Activated CD4-positive, alpha-beta T cell treated with anti-CD3 and anti-CD28 coated beads for 36 hours (primary cell): Measurements from ENCODE around the gene MCTP1. TPM values are rescaled to one million over a fixed set of nuclear protein-coding genes. Genes with fewer than 3 reads are reported as not detected.

Experiments used
- ATAC-seq: fragments of 200-7000 bp; cut with Tn5 transposase; one replicate; pipeline ENCODE4 v1.10.0; 2021; ENCODE audit warnings: mild to moderate bottlenecking, moderate library complexity
- CTCF ChIA-PET: fragments of 350-600 bp; sonication (Branson Sonifier 250); formaldehyde crosslinking; loops from one replicate; lab custom pipeline; 2021; ENCODE audit warnings: antibody characterized with exemption; lab: Charles Lee
- POLR2A ChIA-PET: fragments of 350-600 bp; sonication (Branson Sonifier 250); formaldehyde crosslinking; loops from one replicate; lab custom pipeline; 2021; ENCODE audit warnings: antibody characterized with exemption, inconsistent platforms; lab: Charles Lee
- DNase-seq: peaks from one replicate; pipeline ENCODE4 v3.0.0-alpha.2; 2020
- H3K27ac Mint-ChIP-seq: one replicate; pipeline ENCODE4 v1.8.0; 2021; ENCODE audit warnings: mixed read lengths
- H3K27me3 Mint-ChIP-seq: one replicate; pipeline ENCODE4 v1.8.0; 2021; ENCODE audit warnings: mixed read lengths
- H3K36me3 Mint-ChIP-seq: one replicate; pipeline ENCODE4 v1.8.0; 2021; ENCODE audit warnings: low read depth, mixed read lengths
- H3K4me1 Mint-ChIP-seq: one replicate; pipeline ENCODE4 v1.8.0; 2021; ENCODE audit warnings: mixed read lengths
- H3K4me3 Mint-ChIP-seq: one replicate; pipeline ENCODE4 v1.8.0; 2021; ENCODE audit warnings: mild to moderate bottlenecking, moderate library complexity, mixed read lengths
- H3K9me3 Mint-ChIP-seq: one replicate; pipeline ENCODE4 v1.8.0; 2021; ENCODE audit warnings: low read depth, mixed read lengths
- intact Hi-C, 2 experiments: fragments of 100-400 bp; cut with DNase I in 1 of 2; cut with micrococcal nuclease in 1 of 2; formaldehyde crosslinking; loops; one replicate each; pipeline versions ENCODE4 v1.14.2 to v1.15.1; 2022 to 2024; cut with DNase I, micrococcal nuclease
- total RNA-seq, 2 experiments: library from RNA; stranded (reverse); gene quantifications; one replicate each; pipeline ENCODE4 v1.2.3, GENCODE V29; 2021

MCTP1 gene
- total RNA-seq, 2 experiments from 2014 or later, result 0.32 to 0.53 TPM

DNA sequence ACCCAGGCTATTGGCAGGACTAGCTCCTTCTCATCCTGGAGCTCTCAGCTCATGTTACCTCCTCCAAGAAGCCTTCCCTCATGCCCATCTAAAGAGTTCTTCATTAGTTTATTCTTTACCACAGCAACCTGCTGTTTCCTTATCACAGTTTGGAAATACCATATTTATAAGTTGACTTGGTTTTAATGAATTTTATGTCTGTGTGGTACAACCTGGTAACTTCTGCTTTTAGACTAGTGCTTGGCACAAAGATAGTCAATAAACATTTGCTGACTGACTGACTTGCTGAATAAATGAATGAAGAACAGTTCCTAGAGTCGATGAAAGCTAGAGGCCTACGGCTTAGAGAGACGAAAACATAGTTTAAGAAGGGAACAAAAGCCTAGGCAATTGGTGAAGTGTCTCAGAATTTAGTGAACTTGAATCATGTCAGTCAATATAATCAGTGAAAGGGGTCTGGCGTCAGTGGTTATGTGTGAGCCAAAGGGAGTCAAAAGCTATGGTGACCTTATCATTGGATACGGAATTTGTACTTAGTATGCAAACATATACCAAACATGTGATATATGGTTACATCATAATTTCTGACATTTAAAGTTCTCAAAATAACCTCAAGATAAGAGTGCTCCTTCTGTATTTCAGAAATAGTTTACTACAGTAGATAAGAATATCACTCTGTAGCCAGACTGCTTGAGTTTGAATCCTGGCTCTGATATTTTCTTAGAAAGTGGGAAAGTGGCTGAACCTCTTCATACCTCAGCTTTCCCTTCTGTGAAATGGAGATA is 239.5 kb downstream of the MCTP1 start:
- ATAC-seq, result no peak
- POLR2A ChIA-PET, result no interaction called here
- intact Hi-C loops, result no loop called here
- no peak for DNase-seq
- H3K27me3 Mint-ChIP-seq, result no peaks in the 10 kb centered on the region
- no peaks in the 10 kb centered on the region for H3K9me3 Mint-ChIP-seq
- H3K4me1 Mint-ChIP-seq, result no peaks in the 10 kb centered on the region
- H3K27ac Mint-ChIP-seq, result no peak overlapping the region
- no peak overlapping the region for H3K4me3 Mint-ChIP-seq
- CTCF ChIA-PET, result interaction anchor here (0.6 kb wide), 1 partner anchor 91 kb away, joined by 3 read pairs; no protein-coding TSS in a partner anchor
- H3K36me3 Mint-ChIP-seq, result no peaks in the 10 kb centered on the region

DNA sequence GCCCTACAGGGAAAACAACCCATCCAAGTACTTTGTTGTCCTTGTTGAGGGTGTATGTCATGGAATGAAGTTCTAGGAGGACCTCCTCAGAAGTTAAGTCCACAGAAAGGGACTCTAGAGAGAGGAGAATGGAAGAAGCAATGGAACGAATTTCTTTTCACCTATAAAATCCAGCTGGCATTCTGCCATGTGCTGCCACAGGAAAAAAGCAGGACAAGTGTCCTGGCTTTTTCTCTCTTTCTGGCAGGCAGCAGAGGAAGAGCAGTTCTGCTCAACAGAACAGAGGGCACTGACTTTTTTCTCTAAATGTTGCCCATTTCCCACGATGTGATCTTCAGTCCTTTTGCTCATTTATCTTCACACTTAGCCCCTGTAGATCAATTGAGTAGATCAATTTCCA is 240.8 kb downstream of the MCTP1 start:
- Mint-ChIP-seq H3K27me3 (no peaks in the 10 kb centered on the region), H3K4me1 (no peaks in the 10 kb centered on the region), H3K36me3 (no peaks in the 10 kb centered on the region), H3K9me3 (no peaks in the 10 kb centered on the region), H3K27ac (no peak overlapping the region), H3K4me3 (no peak overlapping the region)
- CTCF ChIA-PET, result interaction anchor here (0.6 kb wide), 1 partner anchor 132 kb away, joined by 3 read pairs; no protein-coding TSS in a partner anchor
- no peak for DNase-seq
- POLR2A ChIA-PET, result no interaction called here
- intact Hi-C loops, result no loop called here
- no peak for ATAC-seq

DNA sequence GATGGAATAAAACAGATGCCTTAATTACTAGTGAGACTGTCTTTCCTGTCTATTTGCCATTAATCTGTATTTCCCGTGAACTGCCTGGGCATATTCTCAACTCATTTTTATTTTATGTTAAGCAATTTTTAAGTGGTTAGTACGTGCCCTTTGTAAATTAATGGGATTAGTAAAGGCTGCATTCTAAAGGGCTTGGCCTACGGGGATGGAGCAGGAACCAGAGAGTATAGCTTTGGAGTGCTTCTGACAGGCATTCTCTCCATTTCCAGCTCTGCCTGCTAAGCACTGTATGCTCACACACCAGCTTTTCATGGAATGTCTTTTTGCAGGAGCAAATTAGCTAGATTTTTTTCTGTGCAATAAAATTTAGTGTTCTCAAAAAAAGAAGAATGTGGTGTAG is 241.2 kb downstream of the MCTP1 start:
- H3K36me3 Mint-ChIP-seq, result no peaks in the 10 kb centered on the region
- ATAC-seq (no peak), DNase-seq (no peak)
- no peaks in the 10 kb centered on the region for H3K27me3 Mint-ChIP-seq
- H3K27ac Mint-ChIP-seq, result no peak overlapping the region
- H3K9me3 Mint-ChIP-seq, result no peaks in the 10 kb centered on the region
- ChIA-PET CTCF (no interaction called here), POLR2A (no interaction called here)
- intact Hi-C loops, result no loop called here
- H3K4me1 Mint-ChIP-seq, result no peaks in the 10 kb centered on the region
- no peak overlapping the region for H3K4me3 Mint-ChIP-seq

DNA sequence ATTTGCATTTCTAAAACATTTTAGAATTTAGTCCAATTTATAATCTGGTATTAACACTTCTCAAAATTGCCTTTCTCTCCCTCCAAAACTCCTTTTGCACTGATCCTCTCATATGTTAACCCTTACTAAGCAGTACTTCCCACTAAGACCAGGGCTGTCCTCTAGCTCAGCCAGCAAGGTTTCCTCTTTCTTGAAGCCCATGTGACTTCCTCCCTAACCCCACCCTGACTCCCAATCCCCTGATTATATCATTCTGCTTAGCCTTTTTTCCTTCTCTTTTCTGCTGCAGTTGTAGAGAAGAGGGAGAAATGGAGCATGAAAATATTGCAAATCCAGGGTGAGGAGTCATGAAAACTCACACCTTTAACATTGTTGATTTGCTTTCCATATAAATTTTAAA is 241.7 kb downstream of the MCTP1 start:
- no peaks in the 10 kb centered on the region for H3K36me3 Mint-ChIP-seq
- ChIA-PET CTCF (interaction anchor here (0.8 kb wide), 1 partner anchor 10 kb away, joined by 3 read pairs; no protein-coding TSS in a partner anchor), POLR2A (no interaction called here)
- DNase-seq (no peak), ATAC-seq (no peak)
- no peaks in the 10 kb centered on the region for H3K4me1 Mint-ChIP-seq
- intact Hi-C loops, result no loop called here
- no peaks in the 10 kb centered on the region for H3K27me3 Mint-ChIP-seq
- no peak overlapping the region for H3K4me3 Mint-ChIP-seq
- H3K27ac Mint-ChIP-seq, result no peak overlapping the region
- H3K9me3 Mint-ChIP-seq, result no peaks in the 10 kb centered on the region

DNA sequence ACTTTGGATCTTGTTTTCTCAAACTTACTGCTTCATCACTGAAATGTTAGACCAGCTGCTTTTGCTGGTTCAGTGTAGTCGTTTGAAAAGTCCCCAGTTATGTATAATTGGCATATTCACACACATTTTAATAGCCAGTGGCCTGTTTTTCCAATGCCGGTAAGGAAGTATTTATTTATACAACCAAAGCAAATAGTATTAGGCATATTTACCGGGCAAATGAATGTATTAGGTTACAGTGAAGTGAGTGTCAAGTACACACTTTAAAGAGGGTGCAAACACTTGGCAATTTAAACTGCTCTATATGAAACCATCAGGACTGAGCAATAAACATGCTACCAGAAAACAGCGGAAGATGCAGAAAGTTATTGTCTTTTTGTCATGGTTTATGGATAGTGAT is 242.9 kb downstream of the MCTP1 start:
- Mint-ChIP-seq H3K36me3 (no peaks in the 10 kb centered on the region), H3K4me1 (no peaks in the 10 kb centered on the region), H3K9me3 (peaks cover 2% of the 10 kb centered on the region), H3K4me3 (no peak overlapping the region), H3K27ac (no peak overlapping the region), H3K27me3 (no peaks in the 10 kb centered on the region)
- DNase-seq (no peak), ATAC-seq (no peak)
- intact Hi-C loops, result no loop called here
- ChIA-PET CTCF (interaction anchor here (1.2 to 1.6 kb wide), 3 partner anchors 14 to 74 kb away, joined by 3 to 5 read pairs (median 4); no protein-coding TSS in a partner anchor), POLR2A (no interaction called here)

DNA sequence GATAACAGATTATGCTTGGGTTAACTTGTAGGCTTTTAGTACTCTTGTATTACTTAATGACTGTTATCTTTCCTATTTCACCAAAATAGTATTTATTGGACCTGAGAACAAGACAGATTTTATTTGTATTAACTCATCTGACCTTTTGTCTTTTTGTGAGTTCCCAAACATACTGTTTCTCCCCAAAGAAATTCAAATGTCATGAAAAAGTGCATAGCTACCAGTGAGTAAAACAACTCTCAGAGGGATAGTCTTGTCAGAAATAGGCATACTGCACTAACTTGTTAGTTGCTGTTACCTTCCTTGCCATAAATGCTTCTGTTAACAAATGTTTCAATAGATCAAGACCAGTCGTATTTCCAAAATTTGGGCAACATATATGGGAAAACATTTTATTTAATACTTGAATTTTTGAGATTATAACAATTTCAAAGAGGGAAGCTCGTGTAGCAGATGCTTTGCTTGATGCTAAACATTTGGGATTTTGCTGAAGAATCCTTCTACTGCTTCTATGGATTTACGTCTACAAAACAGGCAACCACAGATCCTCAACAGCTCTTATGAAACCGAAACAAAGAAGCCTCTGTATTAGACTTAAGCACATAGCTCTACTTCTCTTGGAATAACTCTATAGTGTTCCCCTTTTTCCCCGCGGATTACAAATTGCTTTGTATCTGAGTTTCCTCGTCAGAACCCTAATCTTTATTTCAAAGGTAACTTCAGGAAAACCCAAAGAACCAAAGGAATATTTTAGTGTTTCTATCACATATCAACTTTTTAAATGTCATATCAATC is 248.8 kb downstream of the MCTP1 start:
- ATAC-seq, result no peak
- Mint-ChIP-seq H3K27me3 (no peaks in the 10 kb centered on the region), H3K9me3 (peaks cover 3% of the 10 kb centered on the region), H3K27ac (no peak overlapping the region), H3K4me1 (no peaks in the 10 kb centered on the region), H3K4me3 (no peak overlapping the region), H3K36me3 (no peaks in the 10 kb centered on the region)
- intact Hi-C loops, result no loop called here
- ChIA-PET CTCF (no interaction called here), POLR2A (no interaction called here)
- no peak for DNase-seq

DNA sequence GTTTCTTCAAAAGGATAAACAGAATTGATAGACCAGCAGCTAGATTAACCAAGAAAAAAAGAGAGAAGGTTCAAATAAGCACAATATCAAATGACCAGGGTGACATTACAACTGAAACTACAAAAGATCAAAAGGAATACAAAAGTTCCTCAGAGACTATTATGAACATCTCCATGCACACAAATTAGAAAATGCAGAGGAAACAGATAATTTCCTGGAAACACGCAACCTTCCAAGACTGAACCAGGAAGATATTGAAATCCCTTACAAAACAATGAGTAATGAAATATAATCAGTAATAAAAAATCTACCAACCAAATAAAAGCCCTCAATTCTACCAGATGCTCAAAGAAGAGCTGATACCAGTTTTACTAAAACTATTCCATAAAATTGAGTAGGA is 252.1 kb downstream of the MCTP1 start:
- H3K4me3 Mint-ChIP-seq, result no peak overlapping the region

DNA sequence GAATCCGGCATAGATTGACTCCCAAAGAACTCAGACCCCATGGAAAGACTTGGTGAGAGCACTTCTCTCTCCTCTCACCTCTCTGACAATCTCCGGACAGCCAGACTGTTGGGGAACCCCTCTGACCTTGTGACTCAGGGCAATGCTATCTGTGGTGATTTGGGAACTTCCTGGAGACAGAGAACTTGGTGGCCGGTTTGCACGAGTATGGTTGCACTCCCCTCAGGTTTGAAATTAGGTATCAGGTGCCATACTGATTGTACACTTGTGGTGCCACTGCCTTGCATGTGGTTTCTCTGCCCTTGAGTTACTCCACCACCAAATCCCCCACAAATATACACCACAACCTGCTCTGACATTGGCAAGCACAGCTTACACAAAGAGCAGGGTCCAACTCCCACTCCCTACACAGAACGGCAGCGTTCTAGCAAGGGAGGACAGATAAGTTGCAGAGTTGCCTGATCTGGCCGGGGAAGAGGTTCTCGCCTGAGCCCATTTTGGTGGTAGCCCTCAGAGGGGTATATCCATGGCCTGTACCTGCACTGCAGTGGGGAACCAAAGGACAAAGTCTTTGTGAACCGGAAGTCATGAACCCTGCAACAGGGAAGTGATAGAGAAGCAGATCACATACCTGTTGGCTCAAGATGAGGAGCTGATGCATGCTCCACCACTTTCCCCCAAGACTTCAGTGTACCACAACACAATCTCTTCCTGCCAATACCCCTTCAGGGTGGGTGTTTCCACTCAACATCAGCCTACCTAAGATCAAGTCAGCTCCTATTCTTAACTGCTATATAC is 255.1 kb downstream of the MCTP1 start:
- H3K4me3 Mint-ChIP-seq, result no peak overlapping the region
- peaks cover 2% of the 10 kb centered on the region for H3K9me3 Mint-ChIP-seq
- DNase-seq, result no peak
- POLR2A ChIA-PET, result no interaction called here
- CTCF ChIA-PET, result no interaction called here
- ATAC-seq, result no peak
- intact Hi-C loops, result no loop called here
- H3K27ac Mint-ChIP-seq, result no peak overlapping the region
- no peaks in the 10 kb centered on the region for H3K36me3 Mint-ChIP-seq
- H3K4me1 Mint-ChIP-seq, result peaks cover 13% of the 10 kb centered on the region
- H3K27me3 Mint-ChIP-seq, result no peaks in the 10 kb centered on the region

More for the DNA sequence above, 252.1 kb downstream of the MCTP1 start:
- no peak overlapping the region for H3K27ac Mint-ChIP-seq
- peaks cover 3% of the 10 kb centered on the region for H3K9me3 Mint-ChIP-seq
- H3K4me1 Mint-ChIP-seq, result peaks cover 2% of the 10 kb centered on the region
- H3K36me3 Mint-ChIP-seq, result no peaks in the 10 kb centered on the region
- H3K27me3 Mint-ChIP-seq, result no peaks in the 10 kb centered on the region
- no peak for ATAC-seq
- ChIA-PET POLR2A (no interaction called here), CTCF (no interaction called here)
- intact Hi-C loops, result no loop called here
- DNase-seq, result no peak

DNA sequence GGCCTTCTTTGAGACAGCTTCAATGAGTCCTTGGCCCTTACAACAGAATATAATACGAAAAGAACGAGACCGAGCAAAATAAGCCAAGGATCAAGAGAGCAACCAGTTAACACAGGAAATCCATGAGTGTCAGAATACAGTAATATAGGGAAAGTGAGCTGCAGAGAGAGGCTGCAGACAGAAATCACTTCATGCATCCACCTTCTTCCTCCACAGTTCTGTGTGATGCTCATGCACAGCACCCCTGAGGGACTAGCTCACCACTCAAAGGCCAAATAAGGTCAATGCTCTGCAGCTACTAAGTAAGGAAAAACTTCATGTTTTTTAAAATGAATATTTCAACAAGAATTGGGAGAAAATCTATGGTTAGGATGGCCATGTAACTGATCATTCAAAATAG is 257.1 kb downstream of the MCTP1 start:
- CTCF ChIA-PET, result interaction anchor here (0.7 kb wide), 1 partner anchor 14 kb away, joined by 4 read pairs; no protein-coding TSS in a partner anchor
- no peaks in the 10 kb centered on the region for H3K36me3 Mint-ChIP-seq
- H3K4me3 Mint-ChIP-seq, result no peak overlapping the region
- DNase-seq, result no peak
- peaks cover 20% of the 10 kb centered on the region for H3K4me1 Mint-ChIP-seq
- no peaks in the 10 kb centered on the region for H3K27me3 Mint-ChIP-seq
- H3K9me3 Mint-ChIP-seq, result peaks cover 2% of the 10 kb centered on the region
- no peak overlapping the region for H3K27ac Mint-ChIP-seq
- peak; percentile 69 for ATAC-seq
- POLR2A ChIA-PET, result interaction anchor here (0.5 to 0.6 kb wide), 2 partner anchors 380 to 619 kb away, joined by 3 to 5 read pairs; no protein-coding TSS in a partner anchor
- intact Hi-C loops, result no loop called here

DNA sequence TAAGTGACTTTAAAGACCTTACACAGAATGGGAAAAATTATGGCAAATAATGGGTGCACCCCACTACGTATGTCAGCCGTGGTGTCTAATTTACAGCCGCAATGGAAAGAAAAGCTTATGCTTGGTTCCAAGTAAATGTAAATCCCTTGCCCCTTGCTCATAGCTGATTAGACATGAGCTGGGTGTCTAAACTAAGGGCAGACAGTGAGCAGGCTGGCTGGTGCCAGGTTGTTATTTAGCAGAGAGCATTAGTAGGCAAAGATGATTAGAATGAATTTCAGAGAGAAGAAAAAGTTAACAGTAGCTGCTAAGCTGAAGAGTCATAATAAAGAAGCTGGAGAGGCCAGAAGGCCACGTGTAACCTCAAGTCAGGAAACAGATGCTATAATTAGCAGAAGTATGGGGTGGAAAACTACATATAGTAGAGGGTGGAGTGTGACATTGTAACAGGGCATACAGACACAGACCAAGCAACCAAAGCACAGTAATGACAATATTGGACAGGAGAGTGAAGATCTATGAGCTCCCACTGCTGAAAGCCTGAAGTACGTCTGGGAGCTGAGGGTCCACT is 257.7 kb downstream of the MCTP1 start:
- no peak overlapping the region for H3K4me3 Mint-ChIP-seq
- H3K9me3 Mint-ChIP-seq, result peaks cover 2% of the 10 kb centered on the region
- no peak for DNase-seq
- H3K27ac Mint-ChIP-seq, result no peak overlapping the region
- peak; percentile 40 for ATAC-seq
- POLR2A ChIA-PET, result interaction anchor here (0.6 kb wide), 1 partner anchor 381 kb away, joined by 3 read pairs; no protein-coding TSS in a partner anchor
- peaks cover 22% of the 10 kb centered on the region for H3K4me1 Mint-ChIP-seq
- CTCF ChIA-PET, result interaction anchor here (0.7 kb wide), 1 partner anchor 14 kb away, joined by 4 read pairs; no protein-coding TSS in a partner anchor
- no peaks in the 10 kb centered on the region for H3K36me3 Mint-ChIP-seq
- intact Hi-C loops, result no loop called here
- H3K27me3 Mint-ChIP-seq, result no peaks in the 10 kb centered on the region

DNA sequence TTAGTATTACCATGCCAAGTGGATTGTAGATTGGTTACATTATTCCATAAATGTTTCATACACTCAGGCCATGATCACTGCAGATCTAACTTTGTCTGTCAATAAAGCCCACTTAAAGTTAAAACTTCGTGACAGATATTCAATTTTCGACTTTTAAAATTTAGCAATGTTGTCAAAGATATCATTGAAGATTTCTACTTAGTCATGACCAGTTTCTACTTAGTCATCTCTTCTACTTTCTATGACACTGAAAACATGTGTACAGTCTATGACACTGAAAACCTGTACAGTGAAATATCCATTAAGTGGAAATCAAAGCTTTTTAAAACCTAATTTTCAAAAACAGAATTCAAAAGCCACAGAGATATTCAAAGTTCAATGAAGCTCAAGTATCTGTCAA is 258.2 kb downstream of the MCTP1 start:
- intact Hi-C loops, result no loop called here
- no peak overlapping the region for H3K4me3 Mint-ChIP-seq
- no peaks in the 10 kb centered on the region for H3K36me3 Mint-ChIP-seq
- CTCF ChIA-PET, result no interaction called here
- peaks cover 1% of the 10 kb centered on the region for H3K9me3 Mint-ChIP-seq
- DNase-seq (no peak), ATAC-seq (no peak)
- H3K27me3 Mint-ChIP-seq, result no peaks in the 10 kb centered on the region
- POLR2A ChIA-PET, result no interaction called here
- H3K4me1 Mint-ChIP-seq, result peaks cover 22% of the 10 kb centered on the region
- H3K27ac Mint-ChIP-seq, result no peak overlapping the region
